Neural progenitor cell (in vitro differentiated cells): ENCODE measurements around the gene ZMIZ1.

Experiments used
- CTCF ChIP-seq: fragments of 200-600 bp; sonication (generic); IDR thresholded peaks from 2 replicates; pipeline ENCODE4 v1.5.1; 2017; ENCODE audit warnings: antibody characterized with exemption, mild to moderate bottlenecking
- EZH2 ChIP-seq: fragments of 200-600 bp; sonication (generic); IDR thresholded peaks from 2 replicates; pipeline ENCODE4 v1.6.1; 2017; ENCODE audit warnings: antibody characterized with exemption, mild to moderate bottlenecking, moderate library complexity

- TF ChIP-seq CTCF (no peak), EZH2 (no peak)
Observed at GRCh38 chr10:79026341-79026761, 42.4 kb upstream of the ZMIZ1 start.
